ENCODE data around the gene ALAD.

GRCh38 chr9:113349066-113349444 is 52.0 kb downstream of the ALAD start:
- TF ChIP-seq CTCF (IDR thresholded peaks at IDR 0.05 in 4 of 5, conservative IDR thresholded peaks at IDR 0.05 in 1 of 5) (no peak), POLR2A (IDR thresholded peaks at IDR 0.05) (no peak)

Measured in gastrocnemius medialis (tissue), 4 donors.